ENCODE results near the gene ASCL5.

ASCL5 gene

DNA sequence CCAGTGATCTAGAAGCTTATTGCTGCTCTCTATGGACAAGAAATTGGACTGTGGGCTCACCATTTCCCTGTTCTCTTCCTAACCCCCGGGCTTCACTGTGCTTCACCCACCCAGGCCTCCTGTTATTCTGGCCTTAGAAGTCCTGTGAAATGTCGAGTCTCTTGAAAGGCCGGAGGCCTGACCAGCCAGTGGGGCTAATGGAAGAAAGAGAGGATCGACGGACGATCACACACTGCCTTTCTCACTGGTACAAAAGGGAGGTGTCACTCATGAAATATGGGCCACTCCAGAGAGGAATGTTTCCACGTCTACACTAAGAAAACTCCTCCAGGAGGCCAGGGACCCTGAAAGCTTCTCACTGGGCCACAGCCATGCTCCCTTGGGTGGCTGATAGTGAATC, 50.9 kb downstream of the ASCL5 start:
- H3K27ac Mint-ChIP-seq, result no peak overlapping the region
- H3K27me3 Mint-ChIP-seq, result no peaks in the 10 kb centered on the region
- H3K9me3 Mint-ChIP-seq, result no peaks in the 10 kb centered on the region
- H3K4me1 Mint-ChIP-seq (ENCODE audit: low read depth), result no peaks in the 10 kb centered on the region
- no peaks in the 10 kb centered on the region for H3K36me3 Mint-ChIP-seq (ENCODE audit: low read depth)
- no peak overlapping the region for H3K4me3 Mint-ChIP-seq

DNA sequence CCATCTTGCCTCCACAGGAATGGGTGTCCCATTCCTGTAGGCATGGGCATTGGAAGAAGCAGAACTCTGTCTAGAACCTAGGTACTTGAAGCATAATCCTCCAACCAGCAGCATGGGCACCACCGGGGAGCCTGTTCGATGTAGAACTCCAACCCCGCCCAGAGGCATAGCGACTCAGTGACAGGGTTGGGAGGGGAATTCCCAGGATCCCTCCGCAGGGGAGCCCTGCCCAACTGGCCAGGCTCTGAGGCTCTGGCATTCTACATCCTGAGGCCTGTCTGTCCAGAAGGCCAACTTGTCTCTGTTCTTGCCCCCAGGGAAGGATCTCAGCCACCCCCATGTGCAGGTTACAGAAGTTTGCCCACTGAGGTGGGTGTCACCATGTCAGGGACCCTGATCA, 53.0 kb downstream of the ASCL5 start:
- Mint-ChIP-seq H3K4me3 (no peak overlapping the region), H3K27ac (no peak overlapping the region), H3K36me3 (ENCODE audit: low read depth) (no peaks in the 10 kb centered on the region), H3K4me1 (ENCODE audit: low read depth) (no peaks in the 10 kb centered on the region), H3K27me3 (peaks cover 4% of the 10 kb centered on the region), H3K9me3 (no peaks in the 10 kb centered on the region)

DNA sequence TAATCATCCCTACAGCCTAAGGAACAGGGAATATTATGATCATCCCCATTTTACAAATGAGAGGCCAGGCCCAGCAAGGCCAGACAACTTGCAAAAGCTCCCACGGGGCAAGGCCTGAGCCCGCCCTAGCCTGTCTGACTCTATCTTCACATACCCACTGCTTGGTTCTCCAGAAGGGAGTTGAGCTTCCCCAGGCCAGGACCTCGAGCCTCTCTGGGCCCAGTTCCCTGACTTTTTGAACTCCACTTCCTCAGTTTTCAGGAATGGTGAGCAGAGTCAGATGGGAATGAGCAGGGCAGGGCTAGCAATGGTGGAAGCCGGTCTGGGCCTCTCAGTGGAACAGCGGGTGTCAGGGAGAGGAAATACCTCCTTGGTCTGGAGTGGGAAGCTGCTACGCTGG, 54.1 kb downstream of the ASCL5 start:
- H3K4me3 Mint-ChIP-seq, result no peak overlapping the region

DNA sequence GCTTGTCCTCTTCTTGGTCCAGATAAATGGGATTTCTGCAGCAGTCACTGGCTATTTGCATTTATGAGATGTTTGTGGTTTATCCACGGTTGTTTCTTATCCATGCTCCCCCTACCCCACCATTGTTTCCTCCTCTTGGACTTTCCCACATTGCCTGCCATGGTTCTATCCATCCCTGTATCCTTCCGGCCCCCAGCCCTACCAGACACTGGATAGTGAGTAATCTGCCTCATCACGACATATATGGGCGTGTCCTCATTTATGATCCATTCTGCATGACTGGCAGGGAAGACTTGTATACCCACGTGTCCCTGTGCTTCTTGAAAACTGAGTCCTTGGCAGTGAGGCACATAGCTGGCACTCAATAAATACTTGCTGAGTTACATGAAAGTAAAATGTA, 54.8 kb downstream of the ASCL5 start:
- H3K4me1 Mint-ChIP-seq (ENCODE audit: low read depth), result no peaks in the 10 kb centered on the region
- H3K9me3 Mint-ChIP-seq, result no peaks in the 10 kb centered on the region
- no peak overlapping the region for H3K27ac Mint-ChIP-seq
- H3K36me3 Mint-ChIP-seq (ENCODE audit: low read depth), result no peaks in the 10 kb centered on the region
- H3K4me3 Mint-ChIP-seq, result no peak overlapping the region
- H3K27me3 Mint-ChIP-seq, result peaks cover 10% of the 10 kb centered on the region

More for the DNA sequence above, 54.1 kb downstream of the ASCL5 start:
- Mint-ChIP-seq H3K4me1 (ENCODE audit: low read depth) (no peaks in the 10 kb centered on the region), H3K27ac (no peak overlapping the region), H3K9me3 (no peaks in the 10 kb centered on the region), H3K36me3 (ENCODE audit: low read depth) (no peaks in the 10 kb centered on the region), H3K27me3 (peaks cover 4% of the 10 kb centered on the region)

DNA sequence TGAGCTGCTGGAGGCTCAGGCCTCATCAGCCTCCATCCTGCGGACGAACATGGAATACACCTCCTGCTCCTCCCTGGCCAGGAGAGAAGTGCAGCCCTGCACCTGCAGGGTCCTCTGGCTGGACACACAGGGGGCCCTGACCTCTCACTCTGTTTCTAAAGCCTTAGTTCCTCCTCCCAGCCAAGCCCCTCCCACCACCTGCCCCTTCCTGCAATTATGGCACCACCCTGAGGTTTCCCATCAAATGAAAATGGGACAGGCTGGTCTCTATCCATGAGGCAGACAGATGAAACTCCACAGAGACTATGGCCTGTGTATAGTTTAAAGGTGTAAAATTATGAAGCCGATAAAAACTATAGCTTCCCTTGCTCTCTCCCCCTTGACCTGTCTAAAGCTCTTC, 57.3 kb downstream of the ASCL5 start:
- H3K9me3 Mint-ChIP-seq, result no peaks in the 10 kb centered on the region
- no peaks in the 10 kb centered on the region for H3K4me1 Mint-ChIP-seq (ENCODE audit: low read depth)
- H3K27ac Mint-ChIP-seq, result no peak overlapping the region
- H3K4me3 Mint-ChIP-seq, result no peak overlapping the region
- peaks cover 10% of the 10 kb centered on the region for H3K27me3 Mint-ChIP-seq
- H3K36me3 Mint-ChIP-seq (ENCODE audit: low read depth), result no peaks in the 10 kb centered on the region

DNA sequence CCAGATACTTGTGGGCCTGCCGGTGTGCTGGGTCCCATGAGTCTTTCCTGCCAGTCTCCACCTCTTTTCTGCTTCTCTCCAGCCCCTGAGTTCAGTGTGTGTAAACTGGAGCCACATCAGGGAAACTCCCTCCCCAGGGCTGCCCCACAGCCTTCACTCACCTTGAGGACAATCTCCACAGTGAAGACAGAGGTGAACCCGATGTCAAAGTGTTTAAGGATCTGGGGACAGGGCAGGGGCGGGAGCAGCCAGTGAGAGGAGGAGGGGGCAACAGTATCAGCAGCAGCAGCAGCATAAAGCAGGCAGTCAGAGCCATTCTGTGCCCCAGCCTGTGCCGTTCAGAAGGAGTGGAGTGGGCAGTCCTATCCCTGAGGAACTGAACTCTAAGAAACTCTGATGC, 58.0 kb downstream of the ASCL5 start:
- Mint-ChIP-seq H3K27me3 (peaks cover 10% of the 10 kb centered on the region), H3K36me3 (ENCODE audit: low read depth) (no peaks in the 10 kb centered on the region), H3K4me1 (ENCODE audit: low read depth) (no peaks in the 10 kb centered on the region), H3K27ac (no peak overlapping the region), H3K4me3 (no peak overlapping the region), H3K9me3 (no peaks in the 10 kb centered on the region)

DNA sequence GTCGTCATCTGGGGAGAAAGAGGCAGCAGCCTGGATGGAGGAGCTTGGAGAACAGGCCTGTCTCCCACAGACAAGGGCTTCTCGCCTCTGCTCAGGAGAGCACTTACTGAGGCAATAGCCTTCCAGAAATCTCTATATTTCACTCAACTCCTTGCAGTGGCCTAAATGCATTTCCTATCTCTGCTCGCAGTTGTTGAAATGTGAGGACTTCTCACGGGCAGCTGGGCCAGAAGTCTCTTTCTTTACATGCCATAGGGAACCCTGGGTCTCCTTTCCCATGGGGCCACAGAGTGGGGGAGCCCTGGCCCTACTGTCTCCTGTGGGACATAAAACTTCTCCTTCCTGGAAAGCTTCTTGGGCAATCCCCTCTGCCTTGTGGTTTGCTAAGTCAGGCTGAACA, 60.0 kb downstream of the ASCL5 start:
- Mint-ChIP-seq H3K27ac (no peak overlapping the region), H3K27me3 (peaks cover 10% of the 10 kb centered on the region), H3K4me3 (no peak overlapping the region), H3K9me3 (no peaks in the 10 kb centered on the region), H3K36me3 (ENCODE audit: low read depth) (no peaks in the 10 kb centered on the region), H3K4me1 (ENCODE audit: low read depth) (no peaks in the 10 kb centered on the region)

DNA sequence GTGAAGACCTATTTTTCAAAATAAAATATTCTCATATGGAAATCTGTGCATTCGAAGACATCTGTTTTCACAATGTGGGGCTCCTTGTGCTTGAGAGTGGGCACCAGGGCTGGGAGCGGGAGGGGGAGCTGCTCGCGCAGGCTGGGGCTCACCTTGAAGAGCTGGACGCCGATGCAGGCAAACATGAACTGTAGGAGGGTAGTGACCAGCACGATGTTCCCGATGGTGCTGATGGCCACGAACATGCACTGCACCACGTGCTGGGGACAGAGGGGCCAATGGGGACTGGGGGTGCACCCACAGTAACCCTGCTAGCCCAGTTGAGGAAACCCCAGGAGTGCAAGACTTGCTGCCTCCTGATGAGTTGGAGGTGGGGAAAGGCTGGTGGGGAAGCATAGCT, 61.3 kb downstream of the ASCL5 start:
- Mint-ChIP-seq H3K4me1 (ENCODE audit: low read depth) (no peaks in the 10 kb centered on the region), H3K9me3 (no peaks in the 10 kb centered on the region), H3K36me3 (ENCODE audit: low read depth) (no peaks in the 10 kb centered on the region), H3K4me3 (no peak overlapping the region), H3K27ac (no peak overlapping the region), H3K27me3 (peaks cover 10% of the 10 kb centered on the region)

DNA sequence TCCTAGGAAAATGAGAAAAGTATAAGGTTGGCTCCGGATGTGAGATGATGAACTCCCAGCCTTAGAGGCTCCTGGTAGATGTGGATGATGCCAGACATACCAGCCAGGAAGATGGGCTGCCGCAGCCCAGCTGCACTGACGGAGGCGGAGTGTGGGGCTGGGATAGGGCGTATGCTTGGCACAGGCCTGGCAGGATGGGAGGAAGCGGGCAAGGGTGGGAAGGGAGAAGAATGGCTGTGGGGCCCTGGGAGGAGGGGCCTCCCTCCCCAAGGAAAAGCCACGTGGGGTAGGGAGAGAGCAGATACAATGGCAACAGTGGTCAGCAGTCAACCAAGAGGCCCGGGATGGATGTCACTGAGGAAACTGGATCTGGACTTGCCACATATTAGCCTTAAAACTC, 62.2 kb downstream of the ASCL5 start:
- no peaks in the 10 kb centered on the region for H3K36me3 Mint-ChIP-seq (ENCODE audit: low read depth)
- H3K27me3 Mint-ChIP-seq, result peaks cover 6% of the 10 kb centered on the region
- no peak overlapping the region for H3K27ac Mint-ChIP-seq
- H3K4me1 Mint-ChIP-seq (ENCODE audit: low read depth), result no peaks in the 10 kb centered on the region
- H3K9me3 Mint-ChIP-seq, result no peaks in the 10 kb centered on the region
- no peak overlapping the region for H3K4me3 Mint-ChIP-seq

Measured in stimulated activated naive CD8-positive, alpha-beta T cell treated with anti-CD3 and anti-CD28 coated beads, Interleukin-15, Interleukin-2, amounts not matched to agents 100 ng/mL and 50 ng/mL, for 24 hours (primary cell).